NCI-H460 (cell line): ENCODE results near the gene SYCE1L. TPM values are rescaled to one million over a fixed set of nuclear protein-coding genes. Genes with fewer than 3 reads are reported as not detected.
A peak's percentile ranks its signal among the peaks of the same experiment; 100 is the strongest.
"Not testable (repeated sequence)": the region's sequence is repeated elsewhere in the genome, so short reads cannot be mapped to it uniquely, and the experiment has no call there.

Experiments
- DNase-seq: peaks from one replicate; pipeline ENCODE4 v3.0.0-alpha.2; 2016; ENCODE audit warnings: low read depth; ENCODE audit errors: extremely low read depth
- polyA plus RNA-seq: library from polyadenylated mRNA; depleted of rRNA; stranded (reverse); fragments of >200 nt; gene quantifications from 2 replicates; pipeline ENCODE4 v1.2.3, GENCODE V29; 2014; cell fraction: nucleus; rRNA removed
- total RNA-seq: library from RNA; depleted of rRNA; stranded (reverse); fragments of >200 nt; shearing (Covaris generic); gene quantifications from 2 replicates; pipeline ENCODE4 v1.2.3, GENCODE V29; 2014; rRNA removed

Gene SYCE1L, protein sequence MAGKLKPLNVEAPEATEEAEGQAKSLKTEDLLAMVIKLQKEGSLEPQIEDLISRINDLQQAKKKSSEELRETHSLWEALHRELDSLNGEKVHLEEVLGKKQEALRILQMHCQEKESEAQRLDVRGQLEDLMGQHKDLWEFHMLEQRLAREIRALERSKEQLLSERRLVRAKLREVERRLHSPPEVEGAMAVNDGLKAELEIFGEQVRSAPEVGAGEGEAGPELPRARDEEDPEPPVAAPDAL
- 0.45 and 1.4 TPM in 2 replicates for total RNA-seq
- polyA plus RNA-seq, result not detected in 2 replicates

DNA sequence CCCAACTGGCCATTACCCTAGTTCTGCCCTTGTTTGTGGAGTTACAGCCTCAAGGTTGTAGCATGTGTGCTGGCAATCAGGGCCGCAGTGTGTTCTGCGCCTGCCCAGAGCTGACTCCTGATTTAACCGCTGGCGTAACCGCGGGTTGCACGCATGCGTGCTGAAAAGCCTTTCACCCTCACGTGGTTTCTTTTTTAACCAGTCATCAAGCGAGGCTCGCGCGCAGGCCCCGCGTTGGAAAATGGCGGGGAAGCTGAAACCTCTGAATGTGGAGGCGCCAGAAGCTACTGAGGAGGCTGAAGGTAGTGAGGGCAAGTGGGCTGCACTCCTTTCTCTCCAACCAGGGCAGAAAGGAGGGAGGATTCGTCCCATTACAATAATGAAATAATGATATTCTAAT, at the start of gene SYCE1L:
Gene SYCE1L, plus strand, starts transcription at position 198 of the 400 bp plus-strand sequence. Its CDS starts 44 bp downstream, at position 242.
- no peak for DNase-seq

DNA sequence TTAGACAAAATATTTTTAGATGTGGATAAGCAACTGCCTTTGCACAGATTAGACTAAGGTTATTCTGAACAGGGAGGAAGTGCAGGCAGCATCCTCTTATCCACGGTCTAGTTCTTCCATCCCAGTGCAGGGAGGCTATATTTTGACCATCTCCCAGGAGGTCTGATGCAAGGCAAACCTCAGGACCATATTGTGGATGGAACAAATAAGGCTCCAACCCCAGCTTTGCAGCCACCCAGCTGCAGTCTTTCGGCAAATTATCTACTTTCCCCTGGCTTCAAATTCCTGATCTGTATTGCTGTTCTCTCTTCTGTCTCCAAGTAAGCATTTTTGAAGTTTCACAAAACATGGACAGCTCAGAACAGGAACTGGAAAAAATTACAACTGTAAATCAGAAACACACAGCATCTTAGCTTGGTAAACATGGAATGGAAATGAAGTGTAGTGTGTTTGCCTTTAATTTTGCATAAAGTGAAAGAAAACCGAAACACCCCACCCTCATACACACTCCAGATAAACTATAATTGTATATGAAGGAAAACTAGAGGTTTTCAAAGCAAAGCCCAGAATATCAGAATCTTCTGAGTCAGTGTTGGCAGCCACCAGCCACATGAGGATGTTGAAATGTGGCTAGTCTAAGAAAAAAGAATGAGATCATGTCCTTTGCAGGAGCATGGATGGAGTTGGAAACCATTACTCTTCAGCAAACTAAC, 41.7 kb upstream of the SYCE1L start:
- DNase-seq, result no peak

DNA sequence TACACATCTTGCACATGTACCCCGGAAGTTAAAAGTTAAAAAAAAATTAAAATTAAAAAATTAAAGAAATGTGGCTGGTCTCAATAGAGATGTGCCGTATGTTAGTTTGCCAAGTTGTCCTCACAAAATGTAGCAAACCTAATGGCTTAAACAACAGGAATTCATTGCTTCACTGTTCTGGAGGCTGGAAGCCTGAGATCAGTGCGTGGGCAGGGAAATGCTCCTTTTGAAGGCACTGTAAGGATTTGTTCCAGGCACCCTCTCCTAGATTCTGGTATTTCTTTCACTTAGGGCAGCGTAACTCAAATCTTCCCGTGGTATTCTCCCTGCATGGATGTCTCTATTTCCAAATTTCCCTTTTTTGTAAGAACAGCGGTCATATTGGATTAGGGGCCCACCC, 40.9 kb upstream of the SYCE1L start:
- no peak for DNase-seq

DNA sequence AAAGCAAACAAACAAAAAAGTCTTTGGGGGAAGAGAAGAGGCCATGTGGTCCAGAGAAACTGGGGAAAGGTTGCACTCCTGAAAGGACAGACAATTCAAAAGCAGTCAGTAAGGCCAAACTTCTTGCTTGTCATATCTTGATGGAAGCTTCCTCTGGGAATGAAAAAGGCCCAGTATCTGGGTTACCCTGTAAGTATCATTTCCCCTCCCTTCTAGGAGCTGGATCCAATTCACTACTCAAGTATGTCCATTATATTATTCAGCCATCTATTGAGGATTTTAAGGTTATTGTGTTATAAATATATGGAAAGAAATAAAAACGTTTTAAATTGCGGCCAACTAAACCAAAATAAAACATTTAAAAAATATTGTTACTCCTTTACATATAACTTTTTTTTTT, 34.2 kb upstream of the SYCE1L start:
- DNase-seq, result no peak

DNA sequence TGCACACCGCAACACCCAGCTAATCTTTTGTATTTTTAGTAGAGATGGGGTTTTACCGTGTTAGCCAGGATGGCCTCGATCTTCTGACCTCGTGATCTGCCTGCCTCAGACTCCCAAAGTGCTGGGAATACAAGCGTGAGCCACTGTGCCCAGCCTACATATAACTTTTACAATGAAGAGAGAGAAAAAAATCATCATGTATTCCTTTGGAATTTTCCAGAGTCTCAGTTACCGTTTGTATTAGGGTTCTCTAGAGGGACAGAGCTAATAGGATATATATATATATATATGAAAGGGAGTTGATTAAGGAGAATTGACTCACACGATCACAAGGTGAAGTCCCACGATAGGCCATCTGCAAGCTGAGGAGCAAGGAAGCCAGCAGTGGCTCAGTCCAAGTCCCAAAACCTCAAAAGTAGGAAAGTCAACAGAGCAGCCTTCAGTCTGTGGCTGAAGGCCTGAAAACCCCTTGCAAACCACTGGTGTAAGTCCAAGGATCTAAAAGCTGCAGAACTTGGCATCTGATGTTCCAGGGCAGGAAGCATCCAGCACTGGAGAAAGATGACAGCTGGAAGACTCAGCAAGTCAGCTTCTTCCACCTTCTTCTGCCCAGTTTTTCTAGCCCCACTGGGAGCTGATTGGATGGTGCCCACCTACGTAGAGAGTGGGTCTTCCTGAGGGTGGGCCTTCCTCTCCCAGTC, 33.5 kb upstream of the SYCE1L start:
- DNase-seq, result not testable (repeated sequence)

DNA sequence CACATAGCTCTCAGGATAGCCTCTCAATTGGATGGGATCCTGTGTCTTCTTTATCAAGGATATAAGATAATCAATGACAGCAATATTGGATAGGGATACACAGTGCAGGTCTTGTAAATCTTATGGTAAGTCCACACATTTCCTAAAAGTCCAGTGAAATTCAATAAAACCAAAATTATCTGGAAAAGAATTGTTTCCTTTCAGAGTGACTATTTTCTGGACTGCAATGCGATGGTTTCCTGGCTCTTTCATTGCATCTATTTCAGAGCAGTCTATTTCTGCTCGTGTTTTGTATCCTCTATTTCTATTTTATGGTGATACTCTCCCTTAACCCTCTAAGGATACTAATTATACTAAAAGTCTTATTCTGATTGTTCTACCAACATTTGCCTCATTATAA, 32.5 kb upstream of the SYCE1L start:
- no peak for DNase-seq

DNA sequence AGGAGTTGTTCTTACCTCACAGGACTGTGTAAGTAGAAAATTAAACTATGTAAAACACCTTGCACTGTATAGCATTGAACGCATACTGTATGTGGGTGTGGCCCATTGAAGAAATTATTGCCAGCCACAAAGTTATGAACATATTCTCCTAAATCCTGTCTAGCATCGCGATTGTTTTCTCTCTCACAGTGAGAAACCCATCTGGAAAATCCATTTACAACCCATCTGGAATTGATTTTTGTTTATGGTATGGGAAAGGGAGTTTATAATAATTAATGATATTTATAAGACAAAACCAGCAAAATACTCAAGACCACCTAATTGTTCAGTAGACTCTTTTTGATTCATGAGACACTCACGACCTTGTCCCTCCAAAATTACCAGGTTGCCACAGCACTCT, 30.3 kb upstream of the SYCE1L start:
- no peak for DNase-seq

DNA sequence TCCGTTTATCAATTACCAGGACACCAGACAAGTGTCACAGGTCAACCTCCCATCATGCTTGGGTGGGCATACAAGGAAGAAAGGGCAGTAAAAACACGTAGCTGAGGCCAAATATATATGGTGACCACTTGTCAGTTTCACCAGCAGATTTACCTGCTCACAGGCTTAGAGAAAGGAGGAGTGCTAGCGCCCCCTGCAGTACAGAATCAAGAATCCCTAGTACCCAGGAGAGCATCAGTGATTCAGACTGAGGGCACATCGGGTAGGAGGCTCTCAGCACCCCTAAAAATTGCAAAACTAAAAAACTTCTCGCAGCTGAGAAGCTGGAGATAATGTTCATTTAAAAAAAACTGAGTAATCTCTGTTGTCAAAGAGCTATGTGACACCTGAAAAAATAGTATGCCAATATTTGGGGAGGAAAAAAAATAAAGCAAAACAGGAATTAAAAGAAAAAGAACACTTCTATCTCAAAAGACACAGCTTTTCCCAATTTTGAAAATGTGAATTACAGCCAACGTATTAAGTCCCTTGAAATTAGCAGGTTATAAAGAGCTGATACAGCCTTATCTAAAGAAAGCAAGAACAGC, 29.5 kb upstream of the SYCE1L start:
- peak; percentile 49 for DNase-seq

DNA sequence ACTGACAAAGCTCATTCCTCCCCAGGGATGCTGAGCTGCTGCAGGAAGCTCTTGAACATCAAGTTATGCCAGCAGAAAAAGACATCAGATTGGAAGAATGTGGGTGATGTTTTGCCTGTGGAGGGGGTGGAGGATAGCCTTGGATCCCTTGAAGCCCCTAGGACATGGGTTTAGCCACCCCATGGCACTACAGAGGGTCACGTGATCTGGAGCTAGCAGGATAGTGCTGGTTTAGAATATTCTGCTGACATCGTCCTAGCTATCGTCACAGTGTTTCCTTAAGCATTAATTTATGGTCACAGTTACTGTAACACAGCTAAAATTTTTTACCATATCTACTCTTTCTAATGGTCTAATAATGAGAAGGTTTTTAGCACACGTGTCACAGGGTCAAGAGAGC, 28.4 kb upstream of the SYCE1L start:
- no peak for DNase-seq

DNA sequence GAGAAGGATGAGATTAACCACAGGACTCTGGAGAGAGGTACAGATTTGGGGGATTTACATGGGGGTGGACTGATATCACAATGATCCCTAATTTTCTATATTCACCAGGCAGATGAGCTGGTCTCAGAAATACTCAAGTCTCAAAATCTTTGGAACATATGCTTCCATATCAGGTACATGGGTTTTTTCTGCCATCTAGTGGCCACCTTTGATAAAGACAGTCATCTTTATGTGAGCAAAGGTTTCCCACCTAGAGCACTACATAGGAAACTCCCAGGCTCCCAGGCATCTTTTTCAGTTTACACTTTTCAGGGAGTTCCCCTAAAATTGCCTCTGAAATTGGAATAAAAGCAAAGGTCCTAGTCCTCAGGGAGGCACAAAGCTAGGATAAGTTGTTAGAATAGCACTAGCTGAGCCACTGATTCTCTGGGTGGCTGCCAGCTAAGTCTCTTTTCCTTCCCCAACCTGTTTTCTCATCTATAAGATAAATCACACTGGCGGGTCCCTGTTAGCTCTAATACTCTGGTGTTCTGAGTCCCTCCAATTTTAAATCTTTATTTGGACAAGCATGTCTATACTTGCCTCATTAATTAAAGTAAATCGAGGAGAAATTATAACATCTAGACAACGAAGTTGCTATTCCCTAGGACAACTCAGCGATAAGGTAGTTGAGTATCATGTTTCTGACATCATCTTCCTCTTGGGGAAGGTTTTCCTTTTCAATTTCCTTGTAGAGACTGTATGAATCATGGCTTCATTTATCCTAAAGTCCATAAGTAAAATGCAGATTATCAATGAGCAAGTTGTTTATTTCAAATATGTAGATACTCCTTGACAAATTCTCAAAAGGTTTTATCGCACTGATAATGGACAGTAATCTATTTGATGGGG, 27.2 kb upstream of the SYCE1L start:
- peak; percentile 71 for DNase-seq

DNA sequence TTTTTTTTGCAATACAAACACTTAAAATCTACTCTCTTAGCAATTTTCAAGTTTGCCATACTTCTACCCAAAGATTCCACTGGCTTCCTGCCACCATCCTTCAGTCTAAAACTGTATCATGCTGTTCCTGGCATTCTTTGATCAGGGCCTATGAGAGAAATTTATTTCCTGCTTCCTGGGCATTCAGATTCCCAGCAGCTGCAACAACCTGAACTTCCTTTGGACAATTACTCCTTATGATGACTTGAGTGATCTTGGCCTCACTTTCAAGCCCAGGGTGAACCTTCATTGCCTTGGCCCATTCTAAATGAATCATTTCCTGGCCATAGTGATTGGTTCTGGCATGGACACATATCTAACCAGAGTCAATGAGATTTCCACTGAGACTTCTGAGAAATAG, 26.3 kb upstream of the SYCE1L start:
- DNase-seq, result no peak

DNA sequence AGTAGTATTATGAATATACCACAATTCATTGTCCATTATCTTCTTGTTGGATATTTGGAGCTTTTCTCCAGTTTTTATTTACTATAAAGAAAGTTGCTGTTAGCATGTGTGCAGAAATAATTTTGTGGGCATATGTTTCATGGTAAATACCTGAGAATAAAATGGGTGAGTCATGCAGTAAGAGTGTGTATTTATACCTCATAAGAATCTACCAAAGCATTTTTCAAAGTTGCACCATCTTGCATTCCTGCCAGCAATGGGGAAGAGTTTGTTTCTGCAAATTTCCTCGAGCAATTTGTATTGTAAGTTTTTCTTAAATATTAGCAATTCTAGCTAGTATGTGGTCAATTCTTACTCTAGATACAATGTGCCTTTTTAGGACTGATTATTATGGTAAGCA, 16.1 kb upstream of the SYCE1L start:
- DNase-seq, result no peak

DNA sequence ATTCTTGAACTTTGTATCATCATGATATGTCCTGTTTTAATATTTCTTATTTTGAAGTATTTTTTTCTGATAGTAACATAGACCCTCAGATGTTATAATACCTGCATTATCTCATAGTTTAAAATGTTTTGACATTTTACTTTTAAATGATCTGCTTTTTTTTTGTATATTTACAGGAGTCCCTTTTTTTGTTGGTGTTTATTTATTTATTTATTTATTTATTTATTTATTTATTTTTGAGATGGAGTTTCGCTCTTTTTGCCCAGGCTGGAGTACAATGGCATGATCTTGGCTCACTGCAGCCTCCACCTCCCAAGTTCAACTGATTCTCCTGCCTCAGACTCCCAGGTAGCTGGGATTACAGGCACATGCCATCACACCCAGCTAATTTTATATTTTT, 12.9 kb upstream of the SYCE1L start:
- DNase-seq, result not testable (repeated sequence)

DNA sequence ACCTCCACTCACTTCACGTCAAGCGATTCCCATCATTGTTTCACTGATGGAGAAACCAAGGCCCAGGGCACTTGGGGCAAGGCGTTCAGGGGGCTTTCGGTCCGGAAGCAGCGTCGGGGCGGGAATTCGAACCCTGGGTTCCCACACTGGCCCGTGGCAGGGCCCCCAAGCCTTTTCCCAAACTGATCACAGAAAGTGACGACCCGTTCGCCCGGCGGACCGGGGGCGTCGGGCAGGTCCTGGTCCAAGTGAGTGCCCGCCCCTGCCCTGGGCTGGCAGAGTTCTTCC, 9.1 kb upstream of the SYCE1L start:
- DNase-seq, result no peak

DNA sequence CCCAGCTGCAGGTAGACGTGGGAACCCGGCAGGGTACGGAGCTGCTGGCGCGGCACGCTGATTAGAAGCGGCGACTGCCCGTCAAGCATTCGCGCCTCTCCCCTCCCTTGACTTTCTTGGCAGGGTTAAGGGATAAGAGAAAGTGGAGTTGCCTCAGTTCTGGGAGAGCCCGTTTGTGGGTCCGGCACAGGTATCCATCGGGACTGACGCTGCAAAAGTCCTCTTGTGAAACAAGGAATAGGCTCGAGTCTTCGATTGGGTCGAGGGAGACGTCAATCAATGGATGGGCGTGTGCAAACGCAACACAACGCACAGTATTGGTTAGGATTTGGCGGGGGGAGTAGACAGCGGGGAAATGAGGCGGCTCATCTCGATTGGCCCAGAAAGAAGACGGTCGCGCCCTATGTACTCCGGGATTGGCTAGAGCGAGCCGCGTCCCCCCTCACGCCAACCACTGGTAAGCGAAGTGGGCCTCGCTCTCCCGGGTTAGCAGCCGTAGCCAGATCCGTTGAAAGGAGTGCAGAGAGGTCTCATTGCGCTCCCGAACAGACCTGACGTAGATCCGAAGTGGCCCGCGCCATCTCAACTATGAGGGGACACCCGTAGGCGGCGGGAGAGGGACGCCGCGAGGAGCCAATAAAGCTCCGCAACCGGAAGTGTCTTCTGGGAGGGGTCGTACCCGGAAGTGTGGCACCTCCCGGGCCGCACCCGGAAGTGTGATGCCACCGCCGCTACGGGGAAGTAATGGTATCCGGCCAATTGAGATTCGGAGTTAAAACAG, 8.5 kb upstream of the SYCE1L start, which contains the start of gene MON1B:
Gene MON1B, plus strand, starts transcription at position 713 of the 781 bp plus-strand sequence. CDS start 296 bp downstream, outside the sequence.
- DNase-seq, result peak; percentile 97

DNA sequence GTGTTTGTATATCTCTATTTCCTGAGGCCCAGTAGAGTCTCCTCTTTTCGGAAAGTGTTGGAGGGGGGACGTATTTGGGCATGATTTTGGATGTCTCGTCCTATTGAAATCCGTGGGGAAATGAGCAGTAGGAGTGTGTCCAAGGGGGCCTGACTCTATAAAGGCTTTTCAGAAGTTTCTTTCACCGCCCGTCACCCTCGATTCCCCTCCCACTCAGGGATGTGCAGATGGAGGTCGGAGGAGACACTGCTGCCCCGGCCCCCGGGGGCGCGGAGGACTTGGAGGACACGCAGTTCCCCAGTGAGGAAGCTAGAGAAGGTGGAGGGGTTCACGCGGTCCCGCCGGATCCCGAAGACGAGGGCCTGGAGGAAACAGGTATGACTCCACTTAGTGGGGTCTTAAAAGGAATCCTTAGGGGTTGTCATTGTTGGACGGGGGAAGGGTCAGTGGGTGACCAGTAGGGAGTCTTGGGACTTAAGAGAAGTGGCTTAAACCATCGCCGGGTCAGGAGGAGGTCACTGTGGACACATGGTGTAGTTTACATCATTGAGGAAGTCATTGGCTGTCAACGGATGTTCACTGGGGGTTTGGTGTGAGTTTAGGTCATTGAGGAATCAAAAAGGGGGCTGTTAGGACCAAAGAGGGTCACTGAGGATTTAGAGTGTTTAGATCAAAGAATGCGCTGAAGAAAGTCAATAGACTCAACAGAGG, 7.8 kb upstream of the SYCE1L start:
- DNase-seq, result no peak

DNA sequence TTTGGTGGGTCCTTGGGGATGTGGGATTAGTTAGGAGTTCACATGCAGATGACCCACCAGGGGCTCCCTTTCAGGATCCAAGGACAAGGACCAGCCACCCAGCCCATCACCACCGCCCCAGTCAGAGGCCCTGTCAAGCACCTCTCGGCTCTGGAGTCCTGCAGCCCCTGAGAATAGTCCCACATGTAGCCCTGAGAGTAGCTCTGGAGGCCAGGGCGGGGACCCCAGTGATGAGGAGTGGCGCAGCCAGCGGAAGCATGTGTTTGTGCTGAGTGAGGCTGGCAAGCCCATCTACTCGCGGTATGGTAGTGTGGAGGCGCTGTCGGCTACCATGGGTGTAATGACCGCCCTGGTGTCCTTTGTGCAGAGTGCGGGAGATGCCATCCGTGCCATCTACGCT, 5.8 kb upstream of the SYCE1L start:
- DNase-seq, result no peak

DNA sequence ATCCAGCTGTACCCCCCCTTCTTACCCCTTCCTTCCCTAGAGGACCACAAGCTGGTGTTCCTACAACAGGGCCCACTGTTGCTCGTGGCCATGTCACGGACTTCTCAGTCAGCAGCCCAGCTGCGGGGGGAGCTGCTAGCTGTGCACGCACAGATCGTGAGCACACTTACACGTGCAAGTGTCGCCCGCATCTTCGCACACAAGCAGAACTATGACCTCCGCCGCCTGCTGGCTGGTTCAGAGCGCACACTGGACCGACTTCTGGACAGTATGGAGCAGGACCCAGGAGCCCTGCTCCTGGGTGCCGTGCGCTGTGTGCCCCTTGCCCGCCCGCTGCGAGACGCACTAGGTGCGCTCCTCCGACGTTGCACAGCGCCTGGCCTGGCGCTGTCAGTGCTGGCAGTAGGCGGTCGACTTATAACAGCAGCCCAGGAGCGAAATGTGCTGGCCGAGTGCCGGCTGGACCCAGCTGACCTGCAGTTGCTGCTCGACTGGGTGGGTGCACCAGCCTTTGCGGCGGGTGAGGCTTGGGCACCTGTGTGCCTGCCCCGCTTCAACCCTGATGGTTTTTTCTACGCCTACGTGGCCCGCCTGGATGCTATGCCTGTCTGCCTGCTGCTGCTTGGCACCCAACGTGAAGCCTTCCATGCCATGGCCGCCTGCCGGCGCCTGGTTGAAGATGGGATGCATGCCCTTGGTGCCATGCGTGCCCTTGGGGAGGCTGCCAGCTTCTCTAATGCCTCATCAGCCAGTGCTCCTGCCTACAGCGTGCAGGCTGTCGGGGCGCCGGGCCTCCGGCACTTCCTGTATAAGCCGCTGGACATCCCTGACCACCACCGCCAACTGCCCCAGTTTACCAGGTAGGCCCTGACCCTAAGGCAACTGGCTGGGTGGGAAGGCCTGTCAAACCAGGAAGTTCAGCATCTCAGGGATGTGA, 4.6 kb upstream of the SYCE1L start:
- DNase-seq, result no peak
